ENCODE results near the gene ARHGAP9.
"Not testable (repeated sequence)": the region's sequence is repeated elsewhere in the genome, so short reads cannot be mapped to it uniquely, and the experiment has no call there.

The ARHGAP9 gene

GRCh38 chr12:57517187-57517586 is 37.5 kb upstream of the ARHGAP9 start:
- DNase-seq = no peak

- no peak for DNase-seq
Measured at GRCh38 chr12:57516617-57517153, 37.0 kb upstream of the ARHGAP9 start.

GRCh38 chr12:57515934-57516541 is 36.4 kb upstream of the ARHGAP9 start:
- DNase-seq = no peak

- no peak for DNase-seq
Measured at GRCh38 chr12:57515408-57515933, 35.8 kb upstream of the ARHGAP9 start.

GRCh38 chr12:57514720-57515407 is 35.2 kb upstream of the ARHGAP9 start:
- DNase-seq = no peak

- DNase-seq = not testable (repeated sequence)
Measured at GRCh38 chr12:57514246-57514645, 34.6 kb upstream of the ARHGAP9 start.

- DNase-seq = not testable (repeated sequence)
Measured at GRCh38 chr12:57513677-57514076, 34.0 kb upstream of the ARHGAP9 start.

- no peak for DNase-seq
Measured at GRCh38 chr12:57513266-57513665, 33.6 kb upstream of the ARHGAP9 start.

GRCh38 chr12:57512665-57513064 is 33.0 kb upstream of the ARHGAP9 start:
- DNase-seq = no peak

- DNase-seq = no peak
Measured at GRCh38 chr12:57511588-57512325, 32.1 kb upstream of the ARHGAP9 start.

- no peak for DNase-seq
Measured at GRCh38 chr12:57511161-57511560, 31.5 kb upstream of the ARHGAP9 start.

- not testable (repeated sequence) for DNase-seq
Measured at GRCh38 chr12:57507796-57508195, 28.1 kb upstream of the ARHGAP9 start.

- not testable (repeated sequence) for DNase-seq
Measured at GRCh38 chr12:57506541-57506940, 26.9 kb upstream of the ARHGAP9 start.

GRCh38 chr12:57502311-57502969 is 22.8 kb upstream of the ARHGAP9 start:
- not testable (repeated sequence) for DNase-seq

- no peak for DNase-seq
Measured at GRCh38 chr12:57500213-57500612, 20.5 kb upstream of the ARHGAP9 start.

GRCh38 chr12:57498571-57498970 is 18.9 kb upstream of the ARHGAP9 start:
- no peak for DNase-seq

GRCh38 chr12:57498132-57498502 is 18.5 kb upstream of the ARHGAP9 start:
- no peak for DNase-seq

GRCh38 chr12:57497223-57498131 is 17.8 kb upstream of the ARHGAP9 start:
- no peak for DNase-seq

- no peak for DNase-seq
Measured at GRCh38 chr12:57496822-57497221, 17.2 kb upstream of the ARHGAP9 start.

- DNase-seq = not testable (repeated sequence)
Measured at GRCh38 chr12:57495051-57495701, 15.5 kb upstream of the ARHGAP9 start.

Data from NCI-H774 (cell line).